Stimulated activated CD4-positive, alpha-beta T cell treated with anti-CD3 and anti-CD28 coated beads, Interleukin-15, amount 100 ng/mL, for 1 hour (primary cell): ENCODE results near the gene SAMD9.
"Not testable (repeated sequence)": the region's sequence is repeated elsewhere in the genome, so short reads cannot be mapped to it uniquely, and the experiment has no call there.

ENCODE experiments used
- DNase-seq, 2 donors: peaks; one replicate each; pipeline ENCODE4 v3.0.0-alpha.2; 2020; ENCODE audit warnings: low read depth in 1 of 2, low spot score in 1 of 2

SAMD9 gene

DNA sequence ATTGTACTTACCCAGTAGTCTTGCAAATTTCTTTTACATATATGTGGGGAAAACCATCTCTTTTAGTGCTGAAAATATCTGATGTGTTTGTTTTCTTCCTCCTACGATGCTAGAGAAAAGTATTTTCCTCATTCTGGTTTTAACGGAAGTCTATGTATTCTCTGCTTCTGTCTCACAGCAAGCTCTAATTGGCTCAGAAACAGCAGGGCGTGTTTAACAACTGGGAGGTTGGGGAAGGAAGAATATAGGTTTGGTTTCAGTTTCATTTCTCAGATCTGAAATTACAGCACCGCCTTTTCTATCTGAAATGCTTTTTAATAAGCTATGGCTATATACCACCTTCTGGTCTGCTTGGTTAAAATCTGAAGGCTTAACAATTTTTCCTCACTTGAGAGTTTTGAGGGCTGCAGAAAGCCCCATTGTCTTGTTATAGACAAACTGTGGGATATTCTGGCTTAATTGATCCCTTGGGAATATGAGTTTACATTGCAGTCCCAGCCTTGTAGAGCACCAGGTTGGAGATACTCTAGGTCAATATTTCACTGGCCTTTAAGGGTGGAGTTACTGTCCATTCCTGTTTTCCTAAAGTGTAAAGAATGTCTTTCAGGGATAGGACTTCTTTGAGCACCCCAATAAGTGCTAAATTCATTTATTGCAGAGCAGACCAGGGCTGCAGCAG lies at the start of gene SAMD9:
Gene SAMD9 (minus strand): TSS at position 128 of the 679 bp plus-strand sequence. CDS start 11,882 bp downstream, outside the sequence.
- DNase-seq, result peak in 1 of 2 donors; percentile 8

DNA sequence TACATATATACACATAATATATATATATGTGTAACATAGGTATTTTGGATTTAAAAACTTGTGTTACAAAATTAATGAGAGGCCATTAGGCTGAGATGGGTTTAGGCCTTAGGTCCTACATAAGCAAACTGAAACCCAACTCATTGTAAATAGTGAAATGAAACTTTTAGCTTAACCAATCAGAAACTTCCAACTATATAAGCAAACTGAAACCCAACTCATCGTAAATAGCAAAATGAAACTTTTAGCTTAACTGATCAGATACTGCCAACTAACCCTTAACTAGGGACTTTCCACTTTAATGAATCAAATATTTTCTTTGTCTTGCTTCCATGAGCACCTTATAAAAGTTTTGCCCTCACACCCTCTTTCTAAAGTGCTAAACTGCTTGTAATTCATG lies 47.7 kb upstream of the SAMD9 start:
- no peak for DNase-seq

GRCh38 chr7:93164766-93165165 lies 47.0 kb upstream of the SAMD9 start:
- DNase-seq, result no peak

DNA sequence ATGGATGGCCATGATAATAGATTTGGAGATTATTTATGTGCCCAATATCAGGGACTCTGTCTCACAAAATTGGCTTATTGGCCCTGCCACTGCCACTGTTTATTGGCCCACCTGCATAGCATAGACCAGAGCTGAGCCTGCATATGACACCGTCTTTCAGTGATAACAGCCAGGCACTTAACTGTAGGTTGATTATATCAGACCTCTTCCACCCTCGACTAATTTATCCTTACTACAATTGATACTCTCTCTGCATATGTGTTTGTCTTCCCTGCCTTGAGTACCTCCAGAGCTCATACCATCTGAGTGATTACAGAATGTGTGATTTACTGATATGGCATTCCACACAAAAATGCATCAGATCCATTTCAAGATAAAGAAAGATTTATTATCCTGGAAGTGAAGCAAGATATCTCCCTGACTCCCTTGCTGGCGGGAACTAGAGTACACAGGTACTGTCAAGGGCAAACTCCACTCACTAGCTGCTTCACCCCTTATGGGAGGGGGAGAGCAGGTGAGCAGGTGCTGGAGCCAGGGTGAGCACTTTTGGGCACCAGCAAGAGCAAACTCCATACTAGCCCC lies 43.5 kb upstream of the SAMD9 start:
- no peak for DNase-seq

GRCh38 chr7:93160410-93160809 lies 42.6 kb upstream of the SAMD9 start:
- DNase-seq, result no peak

DNA sequence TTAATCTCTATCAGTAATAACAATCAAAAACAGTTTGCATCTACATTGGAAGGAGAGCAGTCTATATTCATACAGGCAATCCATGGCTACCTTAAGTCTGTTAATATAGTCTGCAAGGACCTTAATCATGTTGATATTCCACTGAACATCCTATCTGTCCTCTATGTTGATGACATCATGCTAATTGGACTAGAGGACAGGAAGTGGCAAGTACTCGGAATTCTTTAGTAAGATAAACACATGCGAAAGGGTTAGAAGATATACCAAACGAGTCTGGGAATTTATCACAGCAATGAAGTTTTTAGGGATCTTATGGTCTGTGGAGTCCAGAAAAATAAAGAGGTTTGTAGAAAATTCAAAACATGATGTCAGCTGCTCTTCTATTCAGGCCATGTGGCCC lies 41.7 kb upstream of the SAMD9 start:
- DNase-seq, result no peak

GRCh38 chr7:93156884-93157283 lies 39.1 kb upstream of the SAMD9 start:
- DNase-seq, result no peak

- DNase-seq, result no peak
These were observed 32.5 kb upstream of the SAMD9 start for GRCh38 chr7:93150200-93150835.

DNA sequence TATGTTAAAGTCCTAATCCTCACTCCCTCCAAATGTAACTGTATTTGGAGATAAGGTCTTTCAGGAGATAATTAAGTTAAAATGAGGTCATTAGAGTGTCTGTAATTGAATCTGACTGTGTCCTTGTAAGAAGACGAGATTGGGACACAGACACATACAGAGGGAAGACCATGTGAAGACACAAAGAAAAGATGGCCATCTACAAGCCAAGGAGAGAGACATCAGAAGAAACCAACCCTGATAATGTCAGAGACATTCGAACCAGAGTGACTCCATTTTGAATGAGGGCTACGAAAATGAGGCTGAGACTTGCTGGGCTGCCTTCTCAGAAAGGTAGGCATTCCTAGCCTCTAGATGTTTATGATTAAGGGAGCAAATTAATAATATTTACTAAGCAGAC lies 30.9 kb upstream of the SAMD9 start:
- no peak for DNase-seq

GRCh38 chr7:93148144-93148543 lies 30.4 kb upstream of the SAMD9 start, which contains the start of gene SAMD9L:
SAMD9L (minus strand) TSS chr7:93148385; CDS start chr7:93135971, 12,414 bp downstream.
- no peak for DNase-seq

DNA sequence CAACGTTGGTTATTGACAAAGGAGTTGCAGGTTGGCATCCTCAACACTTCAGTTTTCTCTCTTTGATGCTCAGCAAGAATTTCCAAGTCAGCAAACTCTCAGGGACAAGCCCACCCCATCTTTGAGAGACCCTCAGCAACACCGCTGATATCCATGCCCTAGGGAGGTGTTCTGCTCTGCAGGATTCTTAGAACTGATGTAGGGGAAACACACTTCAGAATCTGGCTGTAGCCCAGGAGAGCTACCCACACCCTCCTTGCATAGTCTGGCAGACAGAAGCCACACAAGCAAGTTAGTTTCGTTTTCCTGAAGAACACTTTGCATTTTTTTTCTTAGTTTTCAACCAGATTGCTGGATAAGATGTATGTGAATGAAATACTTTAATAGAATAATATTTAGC lies 29.6 kb upstream of the SAMD9 start:
- DNase-seq, result peak in 1 of 2 donors; percentile 11

- DNase-seq, result no peak
These were observed 28.8 kb upstream of the SAMD9 start for GRCh38 chr7:93146472-93147141.

DNA sequence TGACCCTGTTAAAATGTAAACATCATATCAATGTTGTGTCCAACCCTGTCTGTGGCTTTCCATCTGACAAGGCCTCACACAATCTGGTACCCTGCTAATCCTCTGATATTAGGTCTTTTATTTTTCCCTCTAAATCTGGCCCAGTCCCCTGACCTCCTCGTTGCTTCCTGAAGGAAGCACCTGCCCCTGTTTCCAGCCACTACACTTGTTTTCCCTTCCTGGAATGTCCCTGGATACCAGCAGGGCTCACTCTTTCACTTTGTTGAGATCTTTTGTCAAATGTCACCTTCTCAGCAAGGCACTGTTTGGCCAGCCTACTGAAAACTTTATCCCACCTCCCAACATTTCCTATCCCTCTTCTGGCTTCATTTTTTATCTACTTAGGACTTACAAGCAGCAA lies 28.3 kb upstream of the SAMD9 start:
- no peak for DNase-seq

GRCh38 chr7:93145354-93145753 lies 27.6 kb upstream of the SAMD9 start:
- DNase-seq, result no peak

DNA sequence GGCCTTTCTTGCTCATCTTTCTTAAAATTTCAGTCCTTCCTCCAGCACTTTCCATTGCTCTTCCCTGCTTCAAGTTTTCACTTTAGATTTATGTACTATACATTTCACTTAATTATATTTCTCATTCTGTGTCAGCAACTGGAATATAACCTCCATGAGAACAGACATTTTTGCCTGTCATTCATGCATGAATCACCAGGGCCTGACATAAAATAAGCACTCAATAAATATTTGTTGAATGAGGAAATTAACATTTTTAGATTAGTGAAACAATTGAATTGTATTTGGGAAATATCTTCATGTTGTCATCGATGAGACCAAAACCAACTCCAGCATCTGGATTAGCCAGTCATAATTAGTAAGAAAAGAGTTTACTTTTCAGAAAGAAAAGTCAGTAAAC lies 24.3 kb upstream of the SAMD9 start:
- no peak for DNase-seq

GRCh38 chr7:93140582-93141191 lies 22.9 kb upstream of the SAMD9 start:
- no peak for DNase-seq

DNA sequence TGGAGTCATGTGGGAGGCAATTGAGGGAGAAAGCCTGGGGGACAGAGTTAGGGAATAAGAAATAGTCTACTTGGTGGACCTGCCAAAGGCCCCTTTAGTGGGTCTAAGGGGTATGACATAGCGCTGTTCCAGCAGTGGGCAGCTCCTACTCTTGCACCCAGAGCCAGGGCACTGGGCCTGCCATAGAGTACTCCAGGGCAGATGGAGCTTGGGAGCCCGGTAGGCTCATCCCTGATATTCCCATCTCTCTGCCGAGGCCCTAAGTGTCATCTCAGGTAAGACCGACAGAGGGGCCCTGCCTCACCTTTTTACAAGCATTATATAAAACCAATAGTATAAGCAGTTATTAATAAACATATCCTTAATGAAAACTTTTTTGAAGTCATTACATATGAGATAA lies 20.8 kb upstream of the SAMD9 start:
- no peak for DNase-seq

GRCh38 chr7:93133005-93133404 lies 15.2 kb upstream of the SAMD9 start:
- no peak for DNase-seq

- no peak for DNase-seq
These were observed 14.4 kb upstream of the SAMD9 start for GRCh38 chr7:93132216-93132615.

DNA sequence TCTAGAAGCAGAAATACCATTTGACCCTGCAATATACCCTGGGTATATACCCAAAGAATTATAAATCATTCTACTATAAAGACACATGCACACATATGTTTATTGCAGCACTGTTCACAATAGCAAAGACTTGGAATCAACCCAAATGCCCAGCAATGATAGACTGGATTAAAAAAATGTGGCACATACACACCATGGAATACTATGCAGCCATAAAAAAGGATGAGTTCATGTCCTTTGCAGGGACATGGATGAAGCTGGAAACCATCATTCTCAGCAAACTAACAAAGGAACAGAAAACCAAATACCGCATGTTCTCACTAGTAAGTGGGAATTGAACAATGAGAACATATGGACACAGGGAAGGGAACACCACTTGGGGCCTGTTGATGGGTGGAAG lies 9.2 kb upstream of the SAMD9 start:
- not testable (repeated sequence) for DNase-seq

DNA sequence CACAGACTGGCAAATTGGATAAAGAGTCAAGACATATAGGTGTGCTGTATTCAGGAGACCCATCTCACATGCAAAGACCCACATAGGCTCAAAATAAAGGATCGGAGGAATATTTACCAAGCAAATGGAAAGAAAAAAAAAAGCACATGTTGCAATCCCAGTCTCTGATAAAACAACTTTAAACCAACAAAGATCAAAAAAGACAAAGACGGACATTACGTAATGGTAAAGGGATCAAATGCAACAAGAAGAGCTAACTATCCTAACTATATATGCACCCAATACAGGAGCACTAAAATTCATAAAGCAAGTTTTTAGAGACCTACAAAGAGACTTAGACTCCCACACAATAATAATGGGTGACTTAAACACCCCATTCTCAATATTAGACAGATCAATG lies 5.8 kb upstream of the SAMD9 start:
- not testable (repeated sequence) for DNase-seq
